Activated T-cell treated with anti-CD3 and anti-CD28 coated beads, Interleukin-2, amount 50 U/mL, for 48 hours (primary cell): ENCODE measurements around the gene CLIP4.
"Not testable (repeated sequence)": the region's sequence is repeated elsewhere in the genome, so short reads cannot be mapped to it uniquely, and the experiment has no call there.

Source experiments
- DNase-seq, 2 experiments: peaks; one replicate each; pipeline ENCODE4 v3.0.0-alpha.2; 2020

CLIP4 gene

DNA sequence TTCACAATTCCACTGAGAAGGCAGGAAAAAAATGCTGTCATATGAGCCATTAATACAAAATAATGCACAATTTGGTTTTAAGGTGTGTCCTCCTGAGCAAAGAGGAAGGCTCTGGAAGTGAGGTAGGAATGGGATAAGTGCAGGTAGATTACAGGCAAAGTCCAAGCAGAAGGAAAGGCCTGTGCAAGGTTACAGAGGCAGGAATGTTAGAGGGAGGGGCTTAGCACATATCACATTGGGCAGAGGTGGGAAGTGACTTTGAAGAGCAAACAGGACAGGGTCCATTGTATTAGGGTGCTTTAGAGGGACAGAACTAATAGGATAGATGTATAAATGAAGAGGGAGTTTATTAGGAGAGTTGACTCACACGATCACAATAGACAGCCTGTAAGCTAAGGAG lies 14.7 kb upstream of the CLIP4 start:
- no peak for DNase-seq

DNA sequence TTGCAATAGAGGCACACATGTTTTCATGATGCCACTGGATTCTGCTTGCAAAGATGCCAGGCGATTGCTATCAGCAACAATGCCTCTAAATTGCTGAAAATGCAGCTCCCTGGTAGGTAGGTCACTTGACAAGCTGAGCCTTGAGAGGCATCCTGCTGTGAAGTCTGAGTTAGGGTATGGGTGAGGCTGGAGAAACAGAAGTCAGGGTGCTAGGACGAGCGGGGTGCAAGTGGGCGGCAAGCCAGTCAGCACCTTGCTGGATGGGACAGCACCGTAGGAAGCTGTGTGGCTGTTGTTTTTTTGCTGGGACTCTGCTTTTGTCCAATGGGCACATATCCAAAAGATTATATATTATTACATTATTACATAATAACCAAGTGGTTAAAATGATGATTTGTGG lies 10.5 kb upstream of the CLIP4 start:
- no peak for DNase-seq

DNA sequence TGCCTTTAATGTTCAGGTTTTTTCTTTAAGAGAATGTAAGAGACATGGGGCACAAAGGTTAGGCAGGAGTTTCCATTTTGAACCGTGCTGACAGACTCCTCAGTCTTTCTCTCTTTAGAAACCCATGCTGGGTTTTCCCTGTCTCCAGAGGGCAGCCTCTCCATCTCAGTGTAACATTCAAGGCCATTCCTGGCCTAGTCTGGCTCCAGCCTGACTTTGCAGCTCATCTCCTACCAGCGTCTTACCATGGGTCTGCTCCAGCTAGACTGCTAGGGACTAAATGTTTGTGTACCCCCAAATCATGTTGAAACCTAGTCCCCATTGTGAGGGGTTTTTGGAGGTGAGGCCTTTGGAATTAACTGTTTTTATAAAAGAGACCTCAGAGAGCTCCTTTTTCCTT lies 9.8 kb upstream of the CLIP4 start:
- DNase-seq: no peak

DNA sequence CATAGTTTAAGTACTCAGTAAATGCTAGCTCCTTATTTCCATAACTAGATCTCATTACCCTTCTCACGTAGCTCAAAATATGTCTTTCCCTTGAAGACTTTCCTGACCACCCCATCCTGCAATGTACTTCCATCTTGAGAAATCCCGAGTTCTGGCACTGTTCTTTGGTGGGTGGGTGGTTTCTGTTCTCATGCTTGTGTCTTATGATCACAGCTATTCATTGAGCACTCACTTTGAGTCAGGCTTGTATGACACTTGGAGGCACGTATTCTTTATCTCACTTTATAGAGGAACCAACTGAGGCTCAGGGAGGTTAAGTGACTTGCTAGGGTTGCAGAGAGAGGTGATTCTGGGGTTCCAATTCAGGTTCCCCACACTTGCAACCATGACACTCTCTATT lies 9.0 kb upstream of the CLIP4 start:
- DNase-seq: no peak

DNA sequence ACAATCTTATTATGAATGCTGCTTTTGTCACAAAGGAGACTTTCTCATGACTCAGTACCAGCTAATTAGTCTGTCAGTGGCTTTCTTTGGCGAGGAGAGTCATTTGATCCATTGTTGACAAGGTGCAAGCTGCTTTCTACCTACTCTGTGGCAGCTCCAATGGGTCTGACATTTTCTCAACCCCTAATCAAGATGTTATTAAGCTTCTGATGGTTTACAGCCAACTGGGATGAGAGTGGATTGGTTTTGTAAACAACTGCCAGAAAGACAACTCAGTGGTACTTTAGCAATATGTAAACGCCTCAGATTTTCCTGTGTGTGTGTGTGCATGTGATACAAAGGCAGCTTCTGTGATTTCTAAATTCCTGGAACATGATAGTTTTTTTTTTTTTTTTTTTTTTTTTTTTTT lies 8.2 kb upstream of the CLIP4 start:
- DNase-seq: no peak

DNA sequence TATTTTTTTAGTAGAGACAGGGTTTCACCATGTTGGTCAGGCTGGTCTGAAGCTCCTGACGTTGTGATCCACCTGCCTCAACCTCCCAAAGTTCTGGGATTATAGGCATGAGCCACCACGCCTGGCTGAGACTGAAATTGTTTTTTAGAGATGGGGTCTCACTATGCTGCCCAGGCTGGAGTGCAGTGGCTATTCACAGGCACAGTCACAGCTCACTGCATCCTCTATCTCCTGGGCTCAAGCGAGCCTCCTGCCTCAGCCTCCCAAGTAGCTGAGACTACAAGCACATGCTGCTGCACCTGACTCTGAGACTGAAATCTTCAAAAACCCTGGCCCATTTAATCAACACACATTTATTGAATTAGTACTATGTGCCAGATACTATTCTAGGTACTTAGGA lies 7.7 kb upstream of the CLIP4 start:
- DNase-seq: not testable (repeated sequence)

DNA sequence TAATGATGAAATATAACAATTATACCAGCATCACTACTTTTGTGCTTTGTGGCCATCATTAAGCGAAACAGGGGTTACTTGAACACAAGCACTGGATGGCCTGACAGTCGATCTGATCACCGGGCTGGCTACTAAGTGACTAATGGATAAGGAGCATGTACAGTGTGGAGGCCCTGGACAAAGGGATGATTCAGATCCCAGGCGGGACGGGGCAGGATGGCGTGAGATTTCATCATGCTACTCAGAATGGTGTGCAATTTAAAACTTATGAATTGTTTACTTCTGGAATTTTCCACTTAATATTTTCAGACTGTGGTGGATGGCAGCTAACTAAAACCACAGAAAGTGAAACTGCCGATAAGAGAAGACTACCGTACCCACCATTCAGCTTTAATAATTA lies 7.0 kb upstream of the CLIP4 start:
- DNase-seq: no peak

DNA sequence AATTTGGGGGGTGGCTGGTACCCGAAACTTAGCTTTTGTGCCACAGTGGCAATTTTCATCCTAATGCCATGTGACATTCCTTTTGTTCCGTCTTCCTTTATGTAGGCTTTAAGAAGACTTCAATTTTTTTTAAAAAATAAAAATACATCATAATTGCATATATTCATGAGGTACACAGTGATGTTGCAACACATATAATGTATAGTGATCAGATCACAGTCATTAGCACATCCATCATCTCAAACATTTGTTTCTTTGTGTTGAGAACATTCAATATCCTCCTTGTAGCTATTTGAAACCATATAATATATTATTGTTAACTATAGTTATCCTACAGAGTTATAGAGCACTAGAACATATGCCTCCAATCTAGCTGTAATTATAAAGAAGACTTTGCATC lies 6.0 kb upstream of the CLIP4 start:
- DNase-seq: no peak

DNA sequence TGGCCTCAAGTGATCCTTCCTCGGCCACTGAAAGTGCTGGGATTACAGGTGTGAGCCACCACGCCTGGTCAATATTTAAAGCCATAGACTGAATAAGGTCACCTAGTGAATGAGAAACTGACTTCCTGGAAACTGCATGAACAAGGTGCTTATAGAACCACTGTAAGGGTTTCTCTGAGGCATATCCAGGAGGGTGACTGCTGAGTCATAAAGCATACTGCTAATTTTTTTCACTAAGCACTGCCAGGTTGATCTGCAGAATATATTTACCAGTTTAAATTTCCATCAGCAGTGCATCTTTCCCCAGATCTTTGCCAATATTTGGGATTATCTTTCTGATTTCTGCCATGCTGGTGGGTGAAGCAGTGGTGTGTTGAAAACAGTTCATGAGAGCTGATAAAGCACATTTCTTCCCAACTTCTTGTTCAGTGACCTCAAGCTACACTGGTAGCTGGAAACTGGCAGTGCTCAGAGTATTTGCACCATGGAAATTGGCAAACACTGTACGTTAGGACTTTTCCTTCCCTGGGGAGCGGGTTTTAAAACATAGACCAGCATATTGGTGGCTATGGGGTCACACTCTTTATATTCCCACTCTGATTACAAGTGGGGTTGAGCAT lies 4.2 kb upstream of the CLIP4 start:
- no peak for DNase-seq

DNA sequence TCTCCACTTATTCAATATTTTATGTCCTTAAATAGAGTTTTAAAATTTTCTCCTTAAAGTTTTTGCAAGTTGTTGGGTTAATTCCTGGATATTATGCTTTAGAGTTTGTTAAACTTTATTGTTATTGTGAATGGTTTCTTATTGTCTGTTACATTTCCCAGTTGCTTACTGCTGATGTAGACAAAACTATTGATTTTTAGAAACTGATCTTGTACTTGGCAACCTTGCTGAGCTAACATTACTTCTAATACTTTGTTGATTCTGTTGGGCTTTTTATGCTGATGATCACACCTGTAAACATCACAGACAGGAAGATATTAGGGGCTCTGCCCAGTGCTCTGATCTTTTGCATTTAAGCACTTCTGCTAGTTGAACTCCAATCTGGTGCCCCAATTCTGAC lies 2.8 kb upstream of the CLIP4 start:
- no peak for DNase-seq

DNA sequence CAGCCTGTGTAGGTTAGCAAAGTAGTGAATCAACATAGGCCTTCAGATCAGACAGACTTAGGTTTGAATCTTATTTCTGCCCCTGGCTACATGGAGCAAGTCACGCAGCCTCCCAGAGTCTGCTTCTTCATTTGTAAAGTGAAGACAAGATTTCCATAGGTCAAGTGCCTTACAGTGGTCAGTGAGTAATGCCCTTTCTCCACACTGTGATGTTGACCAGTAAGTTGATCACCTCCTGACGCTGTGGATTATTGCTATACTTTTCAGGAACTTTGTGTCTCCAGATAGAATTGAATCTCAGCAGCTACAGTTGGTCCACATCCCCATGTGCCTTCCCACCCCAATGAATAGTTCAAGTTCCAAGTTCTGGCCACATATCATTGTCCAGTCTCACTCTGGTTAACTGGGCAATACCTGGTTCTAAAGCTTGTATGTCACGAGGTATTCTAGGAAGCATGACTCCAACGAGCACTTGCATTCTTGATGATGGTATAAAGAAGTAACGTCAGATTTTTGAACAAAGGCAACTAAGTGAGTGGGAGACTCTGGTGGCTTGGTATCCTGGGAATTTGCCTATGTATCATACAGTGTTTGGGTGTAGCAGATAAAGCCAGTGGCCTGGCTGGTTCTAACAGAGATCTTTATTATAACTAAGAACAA lies 2.1 kb upstream of the CLIP4 start:
- DNase-seq: no peak

DNA sequence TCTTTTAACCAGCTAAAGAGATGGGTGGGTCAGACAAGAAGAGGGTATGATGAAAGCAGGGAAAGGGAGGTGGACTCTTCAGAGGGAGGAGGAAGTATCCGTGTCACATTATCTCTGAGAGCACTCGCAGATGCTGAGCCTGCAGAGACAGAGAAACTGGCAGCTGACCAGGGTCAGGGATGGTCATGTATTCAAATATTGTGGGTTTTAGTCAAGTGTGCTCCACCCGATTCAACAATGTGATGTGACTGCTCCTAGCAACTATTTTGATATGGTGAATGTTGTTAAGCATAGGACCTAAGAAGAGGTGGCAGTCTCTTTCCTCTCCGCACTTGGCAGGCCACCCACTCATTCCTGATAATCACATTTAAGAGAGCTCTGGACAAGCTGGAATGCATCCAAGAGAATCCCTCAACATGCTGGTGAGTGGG lies 1.3 kb upstream of the CLIP4 start:
- DNase-seq: no peak

DNA sequence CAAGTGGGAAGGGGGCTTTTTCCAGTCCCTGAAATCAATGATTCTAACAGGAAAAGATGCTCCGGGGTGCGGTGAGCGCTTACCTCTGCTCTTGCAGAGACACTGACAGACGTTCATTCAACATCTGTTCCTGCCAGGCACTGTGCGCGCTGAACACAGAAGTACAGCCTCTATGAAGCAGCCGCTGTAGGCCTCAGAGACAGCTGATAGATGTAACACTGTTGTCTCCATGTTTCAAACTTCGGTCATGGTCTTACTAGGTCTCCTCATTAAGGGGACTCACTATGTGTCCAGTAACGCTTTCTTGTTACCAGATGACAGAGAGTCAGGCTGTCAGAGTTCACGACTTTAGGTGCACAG lies 649 bp upstream of the CLIP4 start:
- DNase-seq: peak; percentile 25 to 29

DNA sequence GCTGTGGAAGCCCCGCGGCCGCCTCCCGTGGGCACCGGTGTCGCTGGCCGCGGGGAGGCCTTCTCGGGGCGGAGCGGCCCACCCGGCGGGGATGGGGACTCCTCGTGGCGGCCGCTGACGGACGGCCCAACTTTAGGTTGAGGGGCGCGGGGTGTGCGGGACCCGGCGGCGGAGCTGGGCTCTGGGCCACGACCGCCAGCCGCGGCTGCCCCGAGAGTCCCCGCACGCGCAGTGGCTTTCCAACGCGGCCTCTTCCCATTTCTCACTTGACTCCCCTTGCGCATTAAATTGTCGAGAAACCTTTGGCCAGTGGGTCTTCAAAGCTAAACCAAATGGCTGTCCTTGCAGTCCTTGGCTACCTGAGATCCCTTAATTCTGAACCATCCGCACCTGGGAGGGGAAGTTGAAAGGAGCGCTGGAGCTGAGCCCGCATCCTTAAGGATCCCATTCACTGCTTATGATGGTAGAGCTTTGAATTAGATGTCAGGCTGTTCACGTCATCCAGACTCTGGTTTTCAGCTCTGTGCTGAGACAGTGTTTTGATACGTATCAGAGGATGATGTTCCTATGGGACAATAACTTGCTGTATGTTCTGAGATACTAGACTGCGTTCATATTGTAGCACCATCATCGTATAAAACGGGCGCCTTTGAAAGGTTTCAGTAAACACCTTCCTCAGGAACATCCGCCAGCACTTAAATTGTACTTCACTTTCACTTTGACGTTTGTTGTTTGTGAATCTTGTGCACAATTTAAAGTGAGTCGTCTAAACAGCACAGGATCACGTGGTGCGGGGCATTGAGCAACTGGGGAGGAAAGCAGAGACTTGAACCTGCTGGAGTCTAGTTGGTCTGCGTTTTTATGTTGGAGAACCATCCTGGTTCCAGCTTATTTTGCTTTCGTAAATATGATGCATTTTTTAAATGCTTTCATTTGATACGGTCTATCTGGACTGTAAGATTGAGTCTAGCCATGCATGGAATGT lies 874 bp downstream of the CLIP4 start:
- DNase-seq: peak; percentile 69 to 71

DNA sequence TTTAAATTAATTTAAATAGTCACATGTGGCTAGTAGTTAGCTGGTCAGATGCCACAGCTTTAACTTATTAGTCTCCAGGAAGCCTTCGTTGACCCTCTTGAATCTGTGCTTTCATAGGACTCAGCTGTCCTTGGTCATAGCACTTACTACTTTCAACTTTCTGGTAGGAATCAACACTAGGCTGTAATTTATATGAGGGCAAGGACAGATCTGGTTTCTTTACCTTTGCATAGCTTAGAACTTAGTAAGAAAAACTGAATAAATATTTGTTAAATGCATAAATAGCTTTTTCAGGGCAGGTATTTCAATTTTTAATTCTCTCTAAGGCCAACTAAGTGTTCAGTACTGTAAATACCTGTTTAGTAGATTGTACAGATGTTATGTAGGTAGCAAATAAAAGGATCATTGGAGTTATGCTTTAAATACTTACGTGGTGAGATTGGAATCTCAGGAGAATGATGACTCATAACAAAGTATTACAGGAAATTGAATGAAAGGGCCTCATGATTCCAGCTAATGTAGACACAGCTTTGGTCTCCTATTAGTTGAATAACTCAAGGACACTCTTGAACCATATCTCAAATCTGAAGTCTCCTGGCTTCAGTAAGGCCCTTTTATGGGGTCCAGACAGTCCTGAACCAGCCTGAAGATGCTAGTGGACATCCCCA lies 2.6 kb downstream of the CLIP4 start:
- no peak for DNase-seq

DNA sequence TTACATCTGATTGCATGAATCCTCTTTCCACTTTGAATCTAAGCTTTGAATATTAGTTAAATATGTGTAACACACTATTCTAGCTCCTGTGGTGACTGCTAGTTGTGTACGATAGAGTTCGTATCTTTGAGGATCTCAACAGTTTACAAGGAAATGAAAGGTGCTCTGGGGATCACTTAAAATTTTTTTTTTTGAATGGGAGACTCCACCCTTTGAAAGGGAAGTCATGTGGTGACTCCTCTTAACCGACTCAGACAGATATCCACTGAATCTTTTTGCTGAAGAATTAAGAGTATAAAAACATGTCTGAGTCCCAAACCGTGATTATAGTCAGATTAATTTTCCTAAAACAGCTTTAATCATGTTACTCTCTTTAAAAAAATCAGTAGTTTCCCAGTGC lies 4.0 kb downstream of the CLIP4 start:
- no peak for DNase-seq

DNA sequence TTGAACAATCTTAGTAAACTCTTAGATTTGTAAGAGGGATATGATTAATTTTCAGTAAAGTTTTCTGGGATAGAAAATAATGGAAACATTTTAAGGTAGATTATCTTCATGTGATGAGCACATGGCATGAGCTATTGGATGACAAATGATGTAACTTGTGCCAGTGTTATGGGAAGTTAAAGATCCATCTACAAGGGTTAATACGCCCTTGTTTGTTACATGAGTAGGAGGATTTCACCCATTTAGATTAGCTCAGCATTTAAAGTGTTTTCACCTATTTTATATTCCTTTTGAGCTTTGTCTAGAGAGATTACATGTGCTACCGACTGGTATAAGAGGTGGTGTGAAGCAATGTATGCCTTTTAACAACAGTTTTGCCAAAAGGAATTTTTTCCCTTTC lies 5.6 kb downstream of the CLIP4 start:
- DNase-seq: no peak

DNA sequence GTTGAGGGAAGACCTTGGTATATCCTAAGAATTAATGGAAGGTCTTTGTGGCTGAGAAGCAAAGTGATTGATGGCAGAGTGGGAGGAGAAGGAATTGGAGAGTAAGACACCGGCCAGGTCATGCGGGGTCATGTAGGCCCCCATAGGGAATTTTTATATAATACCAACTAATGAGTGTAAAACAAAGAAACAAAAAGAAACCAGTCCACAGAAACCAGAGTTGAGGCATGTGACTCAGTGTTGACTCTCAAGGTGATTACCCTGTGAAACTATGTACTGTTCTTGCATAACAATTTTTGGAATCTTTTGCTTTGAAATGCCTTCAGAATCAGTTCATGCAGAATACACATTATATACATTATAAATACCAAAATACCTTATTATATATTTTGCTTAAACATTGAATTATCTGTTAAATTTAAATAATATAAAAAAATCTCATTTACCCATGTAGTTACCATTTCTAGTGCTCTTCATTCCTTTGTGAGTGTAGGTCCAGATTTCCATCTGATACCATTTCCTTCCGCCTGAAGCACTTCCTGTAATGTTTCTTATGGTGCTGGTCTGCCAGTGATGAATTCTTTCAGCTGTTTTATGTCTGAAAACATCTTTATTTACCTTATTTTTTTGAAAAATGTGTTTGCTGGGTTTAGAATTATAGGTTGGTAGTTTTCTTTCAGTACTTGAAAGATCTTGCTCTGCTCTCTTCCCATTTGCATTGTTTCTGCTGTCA lies 8.6 kb downstream of the CLIP4 start:
- DNase-seq: no peak

DNA sequence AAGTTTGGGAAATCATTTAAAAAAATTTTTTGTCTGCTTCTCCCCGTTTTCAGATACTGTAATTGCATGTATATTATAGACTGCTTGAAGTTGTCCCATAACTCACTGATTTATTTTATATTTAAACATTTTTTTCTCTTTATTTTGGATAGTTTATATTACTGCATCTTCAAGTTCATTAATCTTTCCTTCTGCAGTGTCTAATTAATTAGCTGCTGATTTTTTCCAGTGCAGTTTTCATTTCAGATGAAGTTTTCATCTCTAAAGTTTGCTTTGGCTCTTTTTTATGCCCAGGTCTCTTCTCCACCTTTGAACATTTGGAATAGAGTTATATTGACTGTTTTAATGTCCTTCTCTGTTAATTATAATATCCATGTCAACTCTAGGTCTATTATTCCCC lies 9.3 kb downstream of the CLIP4 start:
- no peak for DNase-seq

DNA sequence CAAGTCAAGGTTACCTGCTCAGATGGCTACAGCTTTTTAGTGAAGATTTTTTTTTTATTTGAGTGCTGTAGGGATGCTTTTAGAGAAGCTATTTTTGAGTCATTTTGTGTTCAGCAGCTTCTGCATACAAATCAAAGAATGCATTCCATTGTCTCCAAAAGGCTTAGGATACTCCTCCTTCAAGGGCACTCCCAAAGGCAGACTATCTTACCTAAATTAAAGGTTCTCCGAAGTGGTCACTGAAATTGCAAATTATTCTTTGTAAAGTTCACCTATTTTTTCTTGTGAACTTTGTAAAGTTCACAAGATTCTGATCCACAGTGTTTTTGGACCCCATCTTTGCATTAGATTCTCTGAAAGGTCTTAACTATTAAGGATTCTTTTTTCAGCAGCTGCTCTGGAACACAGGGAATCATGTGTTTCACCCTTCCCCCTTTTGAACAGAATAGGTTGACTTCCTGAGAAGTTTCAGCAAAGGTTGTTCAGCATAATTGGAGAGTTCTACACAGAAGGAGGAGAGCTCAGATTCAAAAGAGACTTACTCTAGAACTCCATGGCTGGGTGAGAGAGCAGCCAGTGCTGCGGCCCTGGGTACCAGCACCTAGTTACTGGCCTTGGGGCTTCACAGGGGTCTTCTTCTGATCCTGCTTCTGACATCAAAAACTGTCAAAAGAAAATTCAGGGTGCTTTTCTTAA lies 14.5 kb downstream of the CLIP4 start:
- DNase-seq: no peak

DNA sequence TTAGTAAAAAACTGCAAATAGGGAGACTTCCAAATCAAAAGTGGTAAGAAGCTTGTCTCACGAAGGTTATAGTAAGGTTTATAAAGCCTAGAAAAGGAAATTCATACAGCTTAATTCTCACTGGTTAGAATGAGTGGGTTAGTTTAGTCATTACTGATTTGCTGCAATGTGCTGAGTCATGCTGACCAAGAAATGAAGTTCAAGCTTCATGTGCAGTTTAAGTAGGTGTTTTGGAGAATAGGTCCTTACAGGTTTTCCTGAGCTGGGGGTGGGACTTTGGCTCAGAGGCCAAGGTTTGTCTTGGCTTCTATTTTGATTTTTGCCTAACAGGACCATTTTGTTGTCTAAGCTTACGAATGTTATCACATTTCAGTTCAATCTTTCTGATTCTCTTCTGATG lies 15.1 kb downstream of the CLIP4 start:
- DNase-seq: peak; percentile 46

DNA sequence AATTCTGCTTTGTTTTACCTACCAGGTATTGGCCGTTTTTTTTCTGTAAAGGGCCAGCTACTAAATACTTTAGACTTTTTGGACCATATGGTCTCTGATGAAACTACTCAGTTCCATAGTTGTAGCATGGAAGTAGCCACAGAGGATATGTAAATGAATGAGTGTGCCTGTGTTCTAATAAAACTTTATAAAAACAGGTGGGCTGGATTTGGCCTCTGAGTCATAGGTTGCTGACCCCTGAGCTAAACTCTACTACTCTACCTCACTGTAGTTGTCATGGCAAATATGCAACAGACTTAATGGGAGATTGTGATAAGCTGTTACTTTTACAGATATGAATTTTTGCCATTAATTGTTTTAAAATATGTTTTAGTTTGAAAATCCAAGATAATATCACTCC lies 19.7 kb downstream of the CLIP4 start:
- DNase-seq: no peak
